ENCODE data around the gene WRNIP1.

DNA sequence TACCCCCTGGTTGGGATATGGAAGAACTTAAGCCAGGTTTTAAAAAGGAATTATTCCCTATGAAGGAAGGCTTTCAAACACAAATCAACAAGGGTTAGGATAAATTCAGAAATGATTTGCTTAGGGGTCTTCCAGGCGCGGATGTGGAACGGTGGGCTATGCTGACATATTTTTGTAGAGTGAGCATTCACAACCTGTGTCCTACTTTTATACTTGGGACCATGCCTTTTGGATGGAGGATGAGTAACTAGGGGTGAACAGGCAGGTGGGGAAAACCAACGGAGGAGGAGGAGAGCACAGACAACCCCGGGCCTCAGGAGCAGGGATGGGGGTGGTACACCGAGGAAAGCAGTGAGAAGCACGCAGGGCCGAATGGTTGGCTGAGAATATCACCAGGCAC, 20.4 kb upstream of the WRNIP1 start:
- TF ChIP-seq CTCF (conservative IDR thresholded peaks at IDR 0.05) (no peak; the same call in 1 of the 2 replicates), ZFX (IDR thresholded peaks at IDR 0.05) (no peak)

Data from C4-2B (cell line).